Stomach (tissue), 4 donors: ENCODE measurements around the gene TUBA3C.

Experiments
- EP300 ChIP-seq: sonication (generic); formaldehyde crosslinking; IDR thresholded peaks from one replicate; pipeline ENCODE4 v1.6.1; 2017; ENCODE audit warnings: antibody characterized with exemption
- TF ChIP-seq, protein P1 (sequence below), 7 experiments: fragments of 450-650 bp in 4 of 7; fragments of 200-600 bp in 3 of 7; sonication (generic) in 3 of 7; IDR thresholded peaks; one replicate each; pipeline ENCODE4 v1.5.1; 2016 to 2019; ENCODE audit warnings: antibody characterized with exemption in 7 of 7, control low read depth in 2 of 7, mild to moderate bottlenecking in 1 of 7

DNA sequence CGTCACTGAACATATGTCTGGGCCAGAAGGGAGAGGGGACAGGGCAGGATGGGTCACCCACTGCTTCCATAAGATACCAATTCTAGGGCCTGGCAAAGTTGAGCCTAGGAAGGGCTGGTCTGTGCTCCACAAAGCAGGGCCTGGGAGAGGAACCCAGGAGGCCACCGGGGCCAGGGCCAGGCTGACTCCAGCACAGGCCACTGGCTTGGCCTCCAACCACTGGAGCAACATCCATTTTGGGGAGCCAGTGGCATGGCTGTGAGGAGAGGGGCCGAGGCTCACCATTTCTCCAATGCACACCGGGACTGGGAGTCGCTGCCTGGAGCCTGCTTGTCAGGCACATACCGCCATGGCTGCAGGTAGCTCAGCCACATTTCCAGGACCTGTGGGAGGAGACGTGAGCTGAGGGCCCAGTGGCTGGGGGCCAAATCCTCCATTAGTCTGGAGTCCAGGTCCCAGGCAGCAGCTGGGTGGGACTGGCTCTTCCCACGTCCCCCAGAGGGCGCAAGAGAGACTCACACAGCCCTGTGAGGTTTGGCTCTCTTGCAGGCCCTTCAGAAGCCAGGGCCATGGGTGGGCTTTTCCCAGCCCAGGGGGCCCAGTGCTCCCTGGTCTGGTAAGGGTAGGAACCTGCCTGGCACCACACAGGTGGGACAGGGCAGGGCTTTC lies 27.7 kb downstream of the TUBA3C start:
- TF ChIP-seq, protein P1, sequence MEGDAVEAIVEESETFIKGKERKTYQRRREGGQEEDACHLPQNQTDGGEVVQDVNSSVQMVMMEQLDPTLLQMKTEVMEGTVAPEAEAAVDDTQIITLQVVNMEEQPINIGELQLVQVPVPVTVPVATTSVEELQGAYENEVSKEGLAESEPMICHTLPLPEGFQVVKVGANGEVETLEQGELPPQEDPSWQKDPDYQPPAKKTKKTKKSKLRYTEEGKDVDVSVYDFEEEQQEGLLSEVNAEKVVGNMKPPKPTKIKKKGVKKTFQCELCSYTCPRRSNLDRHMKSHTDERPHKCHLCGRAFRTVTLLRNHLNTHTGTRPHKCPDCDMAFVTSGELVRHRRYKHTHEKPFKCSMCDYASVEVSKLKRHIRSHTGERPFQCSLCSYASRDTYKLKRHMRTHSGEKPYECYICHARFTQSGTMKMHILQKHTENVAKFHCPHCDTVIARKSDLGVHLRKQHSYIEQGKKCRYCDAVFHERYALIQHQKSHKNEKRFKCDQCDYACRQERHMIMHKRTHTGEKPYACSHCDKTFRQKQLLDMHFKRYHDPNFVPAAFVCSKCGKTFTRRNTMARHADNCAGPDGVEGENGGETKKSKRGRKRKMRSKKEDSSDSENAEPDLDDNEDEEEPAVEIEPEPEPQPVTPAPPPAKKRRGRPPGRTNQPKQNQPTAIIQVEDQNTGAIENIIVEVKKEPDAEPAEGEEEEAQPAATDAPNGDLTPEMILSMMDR (IDR thresholded peaks at IDR 0.05) = no peak
- no peak for TF ChIP-seq EP300
